GM19372 (cell line): Measurements from ENCODE around the gene ADAMTS19.

Experiments
- ATAC-seq: cut with Tn5 transposase; IDR thresholded peaks from one replicate; pipeline ENCODE4 v1.9.1; 2021; ENCODE audit warnings: mild to moderate bottlenecking, low read depth, moderate library complexity; ENCODE audit not compliant: unreplicated experiment

ADAMTS19 gene

GRCh38 chr5:129474544-129474943 is 14.4 kb downstream of the ADAMTS19 start:
- ATAC-seq = no peak

GRCh38 chr5:129476751-129477150 is 16.7 kb downstream of the ADAMTS19 start:
- ATAC-seq = no peak

DNA sequence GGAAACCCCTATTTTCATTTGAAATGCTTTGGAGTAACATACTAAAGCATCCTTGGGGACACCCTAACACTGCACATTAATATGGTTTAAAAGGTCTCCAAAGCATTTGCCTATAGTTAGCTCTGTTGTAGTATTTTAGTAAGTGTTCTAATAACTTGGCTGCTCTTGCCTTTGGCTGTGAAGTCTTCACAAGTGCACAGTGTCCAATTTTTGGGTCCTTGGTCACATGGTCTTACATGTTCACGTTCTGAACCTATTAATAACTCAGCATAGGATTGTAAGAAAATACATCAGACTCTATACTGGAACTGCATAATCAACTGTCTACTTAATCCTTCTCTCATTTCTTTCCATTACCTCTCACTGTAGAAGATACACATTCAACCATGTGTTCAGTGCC is 17.4 kb downstream of the ADAMTS19 start:
- ATAC-seq = no peak

- ATAC-seq = no peak
Observed at GRCh38 chr5:129481161-129481560, 21.1 kb downstream of the ADAMTS19 start.

- ATAC-seq = no peak
Observed at GRCh38 chr5:129496421-129496820, 36.3 kb downstream of the ADAMTS19 start.

DNA sequence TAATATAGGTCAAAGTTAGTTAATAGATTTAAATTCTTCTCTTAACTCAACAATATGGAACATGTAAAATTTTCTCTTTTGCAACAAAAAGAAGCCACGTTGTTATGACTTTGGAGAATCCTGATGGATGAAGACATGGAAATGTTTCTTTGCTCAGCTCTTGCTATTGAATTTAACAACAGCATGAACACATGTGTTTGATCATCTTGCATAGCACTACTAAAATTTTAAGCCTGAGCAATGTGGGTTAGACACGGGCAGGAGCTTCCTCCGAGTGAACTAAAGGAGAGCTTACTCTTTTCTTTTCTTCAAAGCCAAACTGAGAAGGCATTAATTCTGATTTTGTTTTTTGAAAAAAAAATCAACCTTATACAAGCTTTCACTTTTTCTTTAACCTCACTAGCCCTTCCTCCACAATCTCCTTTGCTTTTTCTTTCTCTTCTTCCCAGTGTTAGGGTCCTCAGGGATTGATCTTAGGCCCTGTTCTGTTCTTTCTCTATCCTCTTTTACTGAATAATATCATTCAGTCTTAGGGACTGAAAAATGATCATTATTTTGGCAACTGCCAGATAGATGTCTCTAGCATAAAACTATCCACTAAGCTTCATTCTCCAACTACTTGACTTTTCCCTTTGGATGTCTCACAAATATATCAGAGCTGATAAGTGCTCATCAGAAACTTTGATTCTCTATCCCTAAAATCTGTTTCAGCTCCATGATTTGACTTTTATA is 36.9 kb downstream of the ADAMTS19 start:
- ATAC-seq = no peak

DNA sequence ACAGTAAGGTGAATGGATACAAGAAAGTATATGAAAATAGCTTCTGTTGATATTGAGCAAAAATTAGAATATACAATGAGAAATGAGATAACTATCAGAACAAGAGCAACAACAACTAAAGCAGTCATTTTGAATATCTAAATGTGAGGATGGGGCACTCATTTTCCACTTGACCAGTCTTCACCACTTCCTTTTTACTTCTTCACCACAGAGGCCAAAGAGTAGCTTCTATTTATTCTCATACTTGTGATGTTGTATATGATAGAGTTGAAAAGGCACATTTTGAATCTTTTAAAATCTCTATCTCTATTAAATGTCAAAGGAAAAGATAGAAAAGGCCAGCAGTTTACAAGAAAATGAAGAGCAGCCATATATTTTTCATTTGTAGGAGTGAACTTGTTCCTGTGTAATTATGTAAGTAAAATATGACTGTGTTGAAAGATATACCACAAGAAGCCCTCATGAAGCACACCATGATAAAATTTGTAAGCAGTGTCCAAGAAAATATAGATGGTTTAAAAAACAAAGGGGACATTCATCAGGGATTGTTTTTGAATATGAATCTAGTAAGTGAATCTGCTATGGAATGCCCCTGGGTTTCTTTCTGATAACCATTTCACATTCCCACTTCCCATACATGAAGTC is 39.2 kb downstream of the ADAMTS19 start:
- no peak for ATAC-seq

DNA sequence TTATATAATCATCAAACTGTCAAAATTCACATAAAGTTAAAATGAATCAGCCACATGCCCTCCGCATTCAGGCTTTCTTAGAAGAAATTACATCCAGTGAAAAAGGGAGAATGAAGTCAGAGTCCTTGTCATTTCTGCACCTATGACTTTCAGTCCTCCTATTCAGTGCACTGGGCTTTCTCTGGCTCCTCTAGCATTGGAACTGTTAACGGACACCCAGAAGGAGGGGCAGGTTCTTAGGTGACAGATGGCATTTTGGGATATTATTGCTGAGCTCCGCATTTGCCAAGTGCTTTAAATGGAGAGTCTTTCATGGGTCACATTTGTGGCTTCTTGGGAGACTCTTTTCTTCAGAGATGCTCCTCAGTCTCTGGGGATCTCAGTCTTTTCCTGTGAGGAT is 40.0 kb downstream of the ADAMTS19 start:
- ATAC-seq = no peak

GRCh38 chr5:129506086-129506485 is 46.0 kb downstream of the ADAMTS19 start:
- ATAC-seq = no peak

DNA sequence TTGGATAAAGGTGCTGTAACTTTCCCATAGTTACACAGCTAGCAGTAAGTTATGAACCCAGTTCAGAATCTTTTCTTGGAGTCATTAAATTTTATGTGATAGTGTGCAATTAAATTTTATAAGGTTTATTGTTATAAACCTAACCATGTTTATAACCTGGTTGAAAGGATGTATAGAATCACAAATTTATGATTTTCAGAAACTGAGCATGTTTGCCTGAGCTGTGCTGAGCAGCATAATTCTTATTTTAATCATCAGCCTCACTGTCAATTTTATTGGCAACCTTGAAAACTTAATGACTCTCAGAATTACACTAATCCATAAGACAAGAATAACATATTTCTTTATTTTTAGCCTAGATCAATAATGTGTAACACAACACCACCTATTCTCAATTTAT is 46.9 kb downstream of the ADAMTS19 start:
- ATAC-seq = no peak

- no peak for ATAC-seq
Observed at GRCh38 chr5:129507527-129507926, 47.4 kb downstream of the ADAMTS19 start.

DNA sequence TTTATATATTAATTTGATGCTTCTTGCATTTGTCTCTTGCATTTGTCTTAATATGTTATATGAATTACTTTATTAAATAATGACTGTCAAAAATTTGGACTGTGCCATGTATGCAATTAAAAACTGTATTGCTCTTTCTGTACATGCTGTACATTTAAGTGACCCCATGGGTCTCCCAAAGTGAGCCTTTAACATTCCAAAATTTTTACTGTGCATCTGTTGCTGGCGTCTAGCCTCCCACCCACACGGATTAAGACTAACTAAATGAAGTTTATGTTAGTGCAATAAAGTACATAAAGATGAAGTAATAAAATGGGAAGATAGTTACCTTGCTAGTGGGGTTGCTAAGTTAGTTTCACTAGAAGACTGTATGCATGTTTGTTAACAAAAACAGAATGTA is 48.5 kb downstream of the ADAMTS19 start:
- ATAC-seq = no peak

- no peak for ATAC-seq
Observed at GRCh38 chr5:129509363-129509975, 49.4 kb downstream of the ADAMTS19 start.

DNA sequence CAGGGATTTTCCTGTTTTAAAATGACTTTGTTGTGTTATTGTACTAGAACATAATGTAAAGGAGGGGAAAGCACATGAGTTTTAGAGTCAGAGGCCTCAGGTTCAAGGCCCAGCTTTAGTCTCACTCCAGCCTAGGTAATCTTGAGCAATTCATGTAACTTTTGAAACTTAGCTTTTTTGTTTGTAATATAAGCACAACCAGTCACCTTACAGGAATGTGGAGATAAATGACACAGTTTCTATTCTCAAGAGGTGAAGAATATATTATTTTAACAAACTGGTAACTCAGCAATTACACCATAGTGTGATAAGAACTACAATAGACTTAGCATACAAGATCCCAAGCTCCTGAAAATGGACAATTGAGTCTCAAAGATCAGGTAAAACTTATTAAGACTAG is 51.2 kb downstream of the ADAMTS19 start:
- ATAC-seq = no peak

DNA sequence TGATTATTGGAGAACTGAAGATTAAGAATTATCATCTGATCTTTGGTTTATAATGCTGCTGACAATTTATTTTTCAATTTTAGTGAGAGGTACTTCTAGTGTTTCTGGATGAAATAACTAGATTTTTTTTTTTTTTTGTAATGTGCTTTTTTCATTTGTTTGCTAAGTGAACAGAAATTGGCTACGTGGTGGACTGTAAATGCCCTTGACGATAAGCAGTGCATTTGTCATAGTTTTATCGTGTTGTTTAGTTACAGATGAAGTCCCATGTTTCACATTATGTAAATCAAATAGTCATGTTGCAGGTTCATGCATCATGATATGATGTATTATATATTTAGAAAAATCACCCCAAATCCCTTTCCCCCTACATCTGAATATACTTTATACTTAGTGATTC is 81.0 kb downstream of the ADAMTS19 start:
- ATAC-seq = no peak

DNA sequence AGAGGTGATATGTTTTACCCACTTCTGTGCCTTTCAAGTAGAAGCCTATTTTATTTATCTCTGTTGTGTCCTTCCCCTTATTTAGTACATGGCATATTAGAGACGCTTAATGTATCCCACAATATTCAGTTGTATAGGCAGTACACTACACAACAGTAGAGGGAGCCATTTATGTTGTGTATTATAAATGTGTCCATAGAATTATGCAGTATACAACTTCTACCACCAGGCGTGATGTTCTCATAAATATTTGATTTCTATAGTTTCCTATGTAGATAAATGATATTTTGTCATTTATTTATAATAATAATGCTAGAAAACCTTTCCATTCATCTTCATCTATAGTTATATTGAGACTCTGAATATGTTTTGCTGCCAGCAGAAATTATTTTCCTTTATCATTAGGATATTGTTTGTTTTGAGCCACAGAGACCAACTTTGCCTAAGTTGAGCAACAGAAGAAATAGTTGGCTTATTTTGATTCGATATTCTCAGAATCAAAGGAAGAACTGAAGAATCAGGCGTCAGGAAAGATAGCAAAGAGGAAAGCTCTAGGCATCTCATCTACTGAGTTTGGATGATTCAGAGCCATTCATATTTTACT is 81.7 kb downstream of the ADAMTS19 start:
- peak; percentile 85 for ATAC-seq

GRCh38 chr5:129547137-129547536 is 87.0 kb downstream of the ADAMTS19 start:
- ATAC-seq = no peak

- no peak for ATAC-seq
Observed at GRCh38 chr5:129554134-129554904, 94.2 kb downstream of the ADAMTS19 start.

DNA sequence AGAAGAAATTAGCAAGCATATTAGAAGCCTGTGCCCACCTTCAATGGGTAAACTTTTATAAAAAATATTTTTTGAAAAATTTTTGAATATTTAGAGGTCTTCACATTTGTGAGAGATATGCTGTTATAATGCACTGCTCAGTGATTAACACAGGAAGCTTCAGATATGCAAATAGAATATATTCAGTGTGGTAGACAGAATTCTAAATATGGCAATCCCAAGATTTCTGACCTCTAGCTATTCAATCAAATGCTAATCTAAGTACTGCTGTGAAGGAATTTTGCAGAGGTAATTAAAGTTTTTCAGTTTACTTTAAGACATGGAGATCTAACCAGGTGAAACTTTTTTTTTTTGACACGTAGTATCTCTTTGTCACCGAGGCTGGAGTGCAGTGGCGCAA is 103.5 kb downstream of the ADAMTS19 start:
- no peak for ATAC-seq

- ATAC-seq = no peak
Observed at GRCh38 chr5:129569295-129569694, 109.2 kb downstream of the ADAMTS19 start.

- ATAC-seq = no peak
Observed at GRCh38 chr5:129572060-129572459, 112.0 kb downstream of the ADAMTS19 start.
